SIG-M5 treated with dmso at 0.1 percent for 504 hours (cell line): Measurements from ENCODE around the gene ARID1B.
A peak's percentile ranks its signal among the peaks of the same experiment; 100 is the strongest.

Experiments used
- DNase-seq: peaks from one replicate; lab custom pipeline; 2025; ENCODE audit not compliant: unreplicated experiment; lab: John Stamatoyannopoulos, UW

The ARID1B gene

DNA sequence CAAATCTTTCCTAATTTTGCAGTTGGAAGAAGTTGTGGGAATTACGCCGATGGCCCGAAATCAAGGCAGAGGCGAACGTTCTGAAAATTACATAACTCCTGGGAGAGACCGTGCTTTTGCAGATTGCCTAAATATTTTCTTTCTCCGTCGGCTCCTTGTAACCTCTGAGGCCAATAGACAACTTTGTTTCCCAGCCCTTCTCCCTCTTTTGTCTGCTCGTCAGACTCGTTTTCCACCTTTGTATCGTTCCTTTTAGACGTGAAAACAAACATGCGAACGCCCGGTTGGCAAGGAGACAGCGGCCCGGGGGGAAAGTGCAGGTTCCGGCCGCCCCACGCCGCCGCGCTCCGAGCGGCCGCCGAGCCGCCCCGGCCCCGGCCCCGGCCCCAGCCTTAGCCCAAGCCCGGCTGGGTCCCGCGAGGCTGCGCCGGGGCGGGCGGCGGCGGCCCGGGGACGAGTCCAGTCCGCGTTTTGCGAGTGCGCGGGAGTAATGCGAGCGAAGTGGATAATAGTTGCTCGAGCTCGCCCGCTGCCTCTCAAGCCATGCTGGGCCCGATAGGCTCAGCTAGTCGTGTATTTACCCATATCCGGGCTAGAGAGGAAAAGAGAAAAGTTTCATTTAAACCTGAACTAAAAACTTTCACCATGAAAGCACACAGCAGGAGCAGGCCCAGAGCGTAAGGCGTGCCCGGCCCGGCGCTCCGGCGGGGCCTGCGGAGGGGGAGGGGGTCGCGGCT, at the start of gene ARID1B:
Gene ARID1B, plus strand, starts transcription at position 539 of the 737 bp plus-strand sequence. CDS start 303 bp downstream, outside the sequence.
- DNase-seq: peak; percentile 61

DNA sequence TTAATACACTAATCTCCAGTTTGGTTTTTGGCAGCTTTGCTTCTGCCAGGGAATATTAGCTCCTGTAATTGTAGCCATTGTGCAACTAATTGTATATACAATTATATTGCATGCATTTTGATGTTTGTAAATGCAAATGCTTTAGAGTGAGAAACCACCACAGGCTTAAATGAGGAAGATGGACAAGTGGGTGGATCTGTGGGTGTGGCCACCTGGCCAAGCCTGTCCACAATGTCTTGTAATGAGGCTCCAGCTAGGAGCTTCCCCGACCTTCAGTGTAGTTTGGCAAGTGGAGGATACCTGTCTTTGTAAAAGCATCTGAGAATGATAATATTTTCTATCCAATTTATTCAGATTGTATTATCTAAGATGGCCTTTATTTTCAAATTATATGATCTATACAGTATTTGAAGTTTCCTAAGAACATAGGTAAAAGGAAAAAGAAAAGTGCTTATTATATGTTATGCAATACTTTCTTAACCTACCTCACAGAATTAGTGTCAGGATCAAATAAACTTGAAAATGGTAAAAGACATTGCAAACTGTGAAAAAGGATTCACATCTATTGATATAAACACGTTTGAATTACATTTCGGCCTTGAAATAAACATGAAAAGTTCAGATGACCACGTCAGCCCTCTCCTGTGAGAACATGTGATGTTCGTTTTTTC, 49.3 kb upstream of the ARID1B start:
- peak; percentile 7 for DNase-seq

GRCh38 chr6:156729248-156729647, 47.9 kb upstream of the ARID1B start:
- no peak for DNase-seq

DNA sequence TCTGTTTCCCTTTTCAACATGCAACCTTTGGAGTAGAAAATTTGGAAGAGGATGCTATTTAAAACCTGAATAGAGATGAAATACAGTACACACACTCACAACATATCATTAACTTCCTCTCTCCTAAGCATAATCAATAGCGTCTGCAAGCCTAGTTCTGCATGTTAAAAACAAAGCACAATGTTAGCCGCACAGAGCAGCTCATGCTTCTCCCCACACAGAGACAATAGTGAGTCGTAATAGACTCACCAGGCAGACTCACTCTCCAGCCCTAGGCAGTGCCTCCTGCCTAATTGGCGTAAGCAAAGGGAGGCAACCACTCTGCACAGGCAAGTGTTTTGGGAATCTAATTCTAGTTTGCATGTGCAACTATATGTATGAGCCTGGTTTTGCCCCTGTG, 45.8 kb upstream of the ARID1B start:
- DNase-seq: no peak

DNA sequence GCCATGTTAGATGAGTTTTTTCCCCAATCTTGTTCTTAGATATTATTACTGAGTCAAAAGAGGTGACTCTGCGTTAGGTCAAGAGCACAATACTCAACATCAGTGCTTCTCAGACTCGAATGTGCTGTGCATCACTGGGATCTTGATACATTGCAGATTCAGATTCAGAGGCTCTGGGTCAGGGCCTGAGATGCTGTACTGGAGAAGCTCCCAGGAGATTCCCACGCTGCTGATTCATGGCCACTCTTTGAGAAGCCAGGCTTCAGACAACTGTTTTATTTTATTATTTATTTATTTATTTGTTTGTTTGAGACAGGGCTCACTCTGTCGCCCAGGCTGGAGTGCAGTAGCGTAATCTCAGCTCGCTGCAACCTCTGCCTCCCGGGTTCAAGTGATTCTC, 41.4 kb upstream of the ARID1B start:
- DNase-seq: no peak

- no peak for DNase-seq
Observed at GRCh38 chr6:156740604-156741003, 36.6 kb upstream of the ARID1B start.

DNA sequence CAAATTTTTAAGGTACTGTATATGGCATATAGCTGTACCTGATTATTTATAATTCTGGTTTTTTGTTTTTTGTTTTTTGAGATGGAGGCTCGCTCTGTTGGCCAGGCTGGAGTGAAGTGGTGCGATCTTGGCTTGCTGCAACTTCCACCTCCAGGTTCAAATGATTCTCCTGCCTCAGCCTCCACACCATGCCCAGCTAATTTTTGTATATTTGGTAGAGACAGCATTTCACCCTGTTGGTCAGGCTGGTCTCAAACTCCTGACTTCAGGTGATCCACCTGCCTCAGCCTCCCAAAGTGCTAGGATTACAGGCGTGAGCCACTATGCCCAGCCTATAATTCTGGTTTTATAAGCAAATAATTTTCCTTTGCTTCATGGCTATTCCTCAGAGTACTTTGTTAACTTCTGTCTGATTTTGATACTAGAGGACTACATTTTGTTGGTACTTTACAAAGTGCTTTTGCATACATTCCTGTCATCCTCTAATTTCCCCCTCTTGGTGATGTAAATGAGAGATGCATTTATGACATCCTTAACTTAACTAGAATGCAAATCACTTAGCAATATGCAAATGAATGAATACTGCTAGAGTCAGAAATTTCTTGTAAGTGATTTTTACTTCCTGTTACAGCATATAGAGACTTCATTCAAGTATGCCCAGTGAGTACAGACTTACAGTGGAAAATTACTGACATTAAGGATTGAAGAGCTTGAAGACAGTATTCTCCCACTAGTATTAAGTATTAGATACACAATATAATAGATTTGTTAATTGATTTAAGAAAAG, 35.7 kb upstream of the ARID1B start:
- DNase-seq: no peak

DNA sequence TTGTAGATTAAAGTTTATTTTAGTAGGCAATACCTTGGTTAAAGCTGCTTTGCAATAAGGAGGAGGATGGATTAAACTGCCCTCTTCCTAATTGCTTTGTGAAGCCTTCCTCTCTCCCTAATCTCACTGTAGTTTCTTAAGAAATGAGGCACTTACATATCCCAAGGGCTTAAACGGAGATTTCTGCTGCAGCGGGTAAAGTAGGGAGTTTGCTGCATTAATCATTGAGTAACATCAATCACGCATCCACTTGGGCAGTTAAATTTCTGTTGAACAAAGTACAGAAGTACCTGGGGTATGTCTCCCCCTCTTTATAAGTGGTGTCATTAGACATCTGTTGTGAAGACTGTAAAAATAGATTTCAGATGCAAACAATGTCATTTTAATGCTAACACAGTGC, 29.5 kb upstream of the ARID1B start:
- no peak for DNase-seq

- no peak for DNase-seq
Observed at GRCh38 chr6:156748504-156748903, 28.7 kb upstream of the ARID1B start.

- no peak for DNase-seq
Observed at GRCh38 chr6:156752666-156753301, 24.4 kb upstream of the ARID1B start.

GRCh38 chr6:156756630-156757610, 20.3 kb upstream of the ARID1B start:
- DNase-seq: no peak

DNA sequence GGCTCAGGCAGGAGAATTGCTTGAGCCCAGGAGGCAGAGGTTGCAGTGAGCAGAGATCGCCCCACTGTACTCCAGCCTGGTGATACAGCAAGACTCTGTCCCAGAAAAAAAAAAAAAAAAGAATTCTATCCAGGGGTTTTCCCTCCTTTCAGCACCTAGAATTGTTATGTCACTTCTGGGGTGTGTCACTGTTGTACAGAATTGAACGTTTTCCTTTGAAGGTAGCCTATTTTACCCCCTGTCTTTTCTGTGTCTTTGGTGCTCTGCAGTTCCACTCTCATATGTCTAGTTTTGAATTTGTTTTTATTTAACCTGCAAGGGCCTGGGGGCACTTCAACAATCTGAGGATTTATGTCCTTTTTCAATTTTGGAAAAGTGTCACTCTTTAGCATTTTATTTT, 19.3 kb upstream of the ARID1B start:
- no peak for DNase-seq

DNA sequence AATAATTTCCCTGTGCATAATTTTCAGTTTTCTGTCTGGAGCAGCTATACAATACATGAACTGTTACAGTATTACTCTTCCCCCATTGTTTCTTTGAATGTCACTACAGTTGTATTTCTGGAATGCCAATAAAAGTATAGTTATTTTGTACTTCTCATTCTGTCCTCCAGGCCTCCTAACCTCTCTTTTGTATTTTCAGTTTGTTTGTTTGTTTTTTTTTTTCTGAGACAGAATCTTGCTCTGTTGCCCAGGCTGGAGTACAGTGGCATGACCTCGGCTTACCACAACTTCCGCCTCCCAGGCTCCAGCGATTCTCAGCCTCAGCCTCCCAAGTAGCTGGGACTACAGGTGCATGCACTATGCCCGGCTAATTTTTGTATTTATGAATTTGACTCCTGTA, 16.8 kb upstream of the ARID1B start:
- DNase-seq: no peak

GRCh38 chr6:156762547-156762946, 14.6 kb upstream of the ARID1B start:
- DNase-seq: no peak

DNA sequence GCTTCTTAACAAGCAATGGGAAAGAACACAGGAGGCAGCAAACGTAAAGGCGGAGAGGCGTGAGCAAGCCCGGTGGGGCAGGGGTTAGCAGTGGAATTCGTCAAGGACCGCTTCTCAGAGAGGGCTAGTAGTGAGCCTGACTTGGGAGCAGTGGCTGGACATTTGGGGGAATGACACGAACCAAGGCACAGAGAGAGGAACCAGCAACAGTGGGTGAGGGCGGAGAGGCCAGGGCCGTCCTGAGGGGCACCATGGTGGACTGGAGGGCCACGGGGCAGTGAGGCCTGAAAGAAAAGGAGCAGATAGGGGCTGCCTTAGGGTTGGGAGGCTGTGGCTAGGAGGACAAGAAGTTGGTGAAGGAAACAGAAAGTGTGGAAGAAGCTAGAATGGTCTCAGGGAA, 12.1 kb upstream of the ARID1B start:
- DNase-seq: no peak

DNA sequence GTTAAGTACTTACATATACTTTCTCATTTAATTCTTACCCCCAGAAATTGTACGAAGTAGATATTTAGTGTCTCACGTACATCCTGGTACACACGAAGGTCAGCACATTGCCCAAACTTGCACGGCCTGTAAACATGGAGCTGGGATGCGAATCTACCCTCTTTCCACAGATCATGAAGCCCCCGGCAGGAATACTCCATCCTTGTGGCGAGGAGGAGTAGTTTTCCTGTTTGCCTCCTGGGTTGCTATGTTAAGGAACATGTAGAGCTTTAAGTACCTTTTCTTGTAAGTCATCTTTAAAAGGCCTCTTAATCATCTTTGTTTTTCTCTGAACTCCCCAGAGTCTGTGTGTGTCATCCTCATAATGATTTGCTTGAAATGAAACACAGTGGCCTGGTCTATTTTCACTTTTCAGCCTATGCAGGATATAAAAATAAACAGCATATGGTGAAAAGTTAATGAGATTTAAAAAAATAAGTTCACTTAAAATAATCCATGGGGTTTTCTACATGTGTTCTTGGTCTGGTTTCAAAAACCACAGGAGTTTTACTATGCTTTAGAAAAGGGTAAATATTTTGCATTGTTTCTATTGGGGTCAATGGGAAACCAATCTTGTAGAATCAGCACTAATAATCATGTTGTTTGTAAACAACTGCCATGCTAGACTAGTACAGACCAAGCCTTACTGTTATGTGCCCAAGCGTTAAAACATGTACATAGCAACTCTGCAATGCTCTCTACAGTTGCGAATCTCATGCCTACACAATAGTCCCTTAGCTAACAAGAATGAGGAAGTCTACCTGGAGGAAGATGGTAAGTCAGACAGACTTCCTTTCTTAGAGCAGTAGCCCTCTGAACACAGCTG, 9.3 kb upstream of the ARID1B start:
- peak; percentile 23 for DNase-seq

GRCh38 chr6:156771047-156771446, 6.1 kb upstream of the ARID1B start:
- DNase-seq: no peak

DNA sequence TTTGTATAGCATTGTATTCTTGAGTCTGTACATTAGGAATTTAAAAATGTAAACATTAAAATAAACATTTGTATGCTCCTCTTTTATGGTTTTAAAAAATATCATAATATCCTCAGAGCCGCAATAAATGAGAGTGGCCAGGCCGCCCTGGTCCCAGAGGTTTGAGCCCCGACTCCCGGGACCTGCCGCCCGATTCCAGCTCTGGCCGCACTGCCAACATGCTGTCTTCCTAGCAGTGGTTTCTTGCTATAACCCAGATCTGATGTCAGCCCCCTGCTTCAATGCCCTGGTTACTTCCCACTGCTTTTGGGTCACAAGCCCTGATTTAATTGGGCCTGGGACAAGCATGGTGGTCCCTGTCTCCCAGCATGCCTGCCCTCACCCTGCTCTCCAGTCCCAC, 5.4 kb upstream of the ARID1B start:
- DNase-seq: no peak

DNA sequence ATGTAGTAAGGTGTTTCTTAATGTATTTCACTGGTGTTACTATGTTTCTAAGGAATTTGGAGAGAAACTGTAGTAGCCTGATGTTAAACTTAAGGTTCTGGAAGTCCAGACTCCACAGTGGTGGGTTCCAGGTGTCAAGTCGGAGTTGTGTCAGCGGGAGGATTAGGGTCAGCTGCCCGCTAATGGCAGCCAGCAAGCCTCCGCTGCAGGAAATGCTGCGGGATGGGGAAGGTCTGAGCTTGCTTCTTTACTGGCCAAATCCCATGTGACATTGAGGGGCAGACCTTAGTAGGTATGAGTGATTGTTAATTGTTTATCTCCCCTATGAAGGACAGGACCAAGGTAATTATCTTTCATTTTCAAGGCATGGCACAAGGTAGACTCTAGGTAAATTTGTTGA, 3.7 kb upstream of the ARID1B start:
- no peak for DNase-seq
